Measurements from ENCODE around the gene PPP1R1A.

The PPP1R1A gene, protein sequence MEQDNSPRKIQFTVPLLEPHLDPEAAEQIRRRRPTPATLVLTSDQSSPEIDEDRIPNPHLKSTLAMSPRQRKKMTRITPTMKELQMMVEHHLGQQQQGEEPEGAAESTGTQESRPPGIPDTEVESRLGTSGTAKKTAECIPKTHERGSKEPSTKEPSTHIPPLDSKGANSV

DNA sequence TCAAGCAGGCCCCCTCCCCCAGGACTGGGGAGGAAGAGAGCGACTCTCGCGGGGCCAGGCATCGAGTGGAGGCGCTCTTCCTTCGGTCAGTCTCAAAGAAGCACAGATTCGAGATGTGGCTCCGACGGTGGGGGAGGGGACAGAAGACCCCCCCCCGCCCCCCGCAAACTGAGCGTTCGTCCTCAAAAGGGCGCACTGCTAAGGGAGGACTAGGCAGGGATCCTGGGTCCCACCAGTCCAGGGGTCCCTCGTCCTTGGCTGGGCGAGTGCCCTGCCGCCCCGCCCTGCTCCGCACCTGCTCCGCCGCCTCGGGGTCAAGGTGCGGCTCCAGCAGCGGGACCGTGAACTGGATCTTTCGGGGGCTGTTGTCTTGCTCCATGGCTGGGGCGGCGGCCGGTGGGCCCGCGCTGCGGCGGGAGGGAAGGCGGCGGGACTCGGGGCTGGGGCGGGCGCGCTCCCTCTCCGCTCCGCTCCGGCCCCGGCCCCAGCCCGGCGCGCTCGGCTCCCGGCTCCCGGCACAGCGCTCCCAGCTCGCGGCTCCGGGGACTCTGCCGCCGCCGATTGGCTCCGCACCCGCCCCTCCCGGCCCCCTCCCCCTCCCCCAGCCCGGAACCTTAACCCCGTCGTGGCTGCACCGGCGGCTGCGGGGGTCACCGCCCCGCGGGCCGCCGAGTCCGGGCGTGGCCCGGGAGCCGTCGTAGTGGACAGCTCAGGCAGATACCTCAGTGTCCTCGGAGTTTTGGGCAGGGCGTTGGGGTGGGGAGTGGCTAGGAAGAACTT, at the start of gene PPP1R1A:
TSS of gene PPP1R1A (minus strand) at position 550 of the 780 bp plus-strand sequence. CDS start at position 379, 171 bp downstream.
- no peak for DNase-seq (ENCODE audit: low spot score)

DNA sequence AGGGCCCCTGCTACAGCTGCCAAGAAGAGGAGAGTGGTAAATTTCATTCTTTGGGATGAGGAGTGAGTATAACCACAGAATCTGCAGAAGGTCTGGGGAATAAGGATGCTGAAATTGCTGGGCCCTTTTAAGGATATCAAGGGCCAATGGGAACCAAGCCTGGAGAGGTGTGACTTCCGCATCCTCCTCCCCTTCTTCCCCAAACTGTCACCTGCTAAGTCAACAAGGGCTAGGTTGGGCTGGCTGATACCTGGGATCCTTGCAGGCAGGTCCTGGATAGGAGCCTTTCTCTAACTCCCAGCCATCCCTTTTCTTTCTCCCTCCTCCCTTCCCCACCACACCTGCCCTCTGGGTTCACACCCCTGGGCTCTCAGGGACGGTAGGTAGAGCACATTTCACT, 46.3 kb upstream of the PPP1R1A start, which contains the start of gene LACRT:
TSS of gene LACRT (minus strand) at position 101 of the 400 bp plus-strand sequence. CDS start at position 47, 54 bp downstream.
- no peak for DNase-seq (ENCODE audit: low spot score)

DNA sequence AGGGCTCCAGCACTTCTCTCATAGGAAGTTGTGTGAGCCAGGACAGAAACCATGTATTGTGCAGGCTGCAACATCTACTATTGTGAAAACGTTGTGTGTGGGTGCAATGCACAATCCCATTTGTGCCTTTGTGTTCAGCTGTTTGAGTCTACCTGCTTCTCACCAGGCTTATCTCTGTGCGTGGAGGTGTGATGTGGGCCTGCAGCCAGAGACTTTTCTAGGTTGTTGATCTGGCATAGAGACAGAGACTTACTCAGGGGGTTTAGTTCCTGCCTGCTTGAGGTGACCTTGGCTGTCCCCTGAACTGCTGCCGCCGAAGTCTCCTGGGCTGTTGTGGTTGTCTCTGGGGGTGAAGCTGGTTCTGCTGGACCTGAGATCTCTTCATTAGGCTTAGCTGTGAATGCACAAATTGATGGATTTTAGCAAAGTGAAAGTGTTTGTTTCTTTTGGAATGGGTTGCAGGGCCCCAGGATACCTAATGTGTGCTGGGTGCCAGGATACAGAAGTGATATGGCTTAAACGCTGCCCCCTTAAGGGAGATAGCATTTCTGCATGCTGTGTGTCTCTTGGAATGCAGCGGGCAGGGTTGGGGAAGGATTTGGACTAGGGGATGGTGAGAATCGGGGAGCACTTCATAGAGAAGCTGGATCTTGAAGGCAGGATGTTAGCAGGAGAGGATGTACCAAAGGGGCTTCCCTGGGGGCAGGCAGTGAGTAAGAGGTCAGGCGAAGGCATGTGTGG, 43.7 kb upstream of the PPP1R1A start:
- no peak for DNase-seq (ENCODE audit: low spot score)

DNA sequence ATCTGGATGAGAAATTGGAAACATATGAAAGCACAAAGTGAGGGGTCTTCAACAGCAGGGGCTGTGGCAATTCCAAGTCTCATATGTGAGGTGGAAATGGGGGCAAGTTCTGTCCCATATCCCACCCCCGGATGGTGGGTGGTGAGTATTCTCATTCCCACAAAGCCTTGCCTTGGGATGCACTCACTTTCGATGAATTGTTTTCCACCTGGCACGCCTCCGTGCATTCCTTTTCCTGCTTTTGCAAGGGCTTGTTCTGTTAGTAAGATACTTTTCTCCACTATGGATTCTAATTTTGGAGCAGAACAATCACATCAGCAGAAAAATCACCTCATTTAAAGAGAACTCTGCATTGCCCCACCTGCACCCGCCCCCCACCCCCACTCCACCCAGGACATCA, 43.1 kb upstream of the PPP1R1A start:
- no peak for DNase-seq (ENCODE audit: low spot score)

DNA sequence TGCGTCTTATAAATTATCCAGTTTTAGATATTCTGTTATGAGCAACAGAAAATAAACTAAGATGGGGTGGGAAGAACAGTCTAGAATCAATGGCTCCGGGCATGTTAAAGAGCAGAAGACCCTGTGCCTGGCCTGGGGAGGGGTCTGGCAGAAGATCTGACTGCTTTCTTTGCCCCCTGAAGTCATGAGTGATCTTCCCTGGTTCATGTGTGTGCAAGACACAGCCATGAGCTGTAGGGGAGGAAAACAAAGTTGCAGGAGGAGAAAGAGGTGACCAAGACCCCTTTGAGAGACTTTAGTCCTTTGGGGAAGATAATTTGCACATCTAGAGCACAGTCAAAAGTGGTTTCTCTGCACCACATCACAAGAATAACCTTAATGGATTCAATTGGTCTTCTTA, 41.5 kb upstream of the PPP1R1A start:
- DNase-seq (ENCODE audit: low spot score) = no peak

DNA sequence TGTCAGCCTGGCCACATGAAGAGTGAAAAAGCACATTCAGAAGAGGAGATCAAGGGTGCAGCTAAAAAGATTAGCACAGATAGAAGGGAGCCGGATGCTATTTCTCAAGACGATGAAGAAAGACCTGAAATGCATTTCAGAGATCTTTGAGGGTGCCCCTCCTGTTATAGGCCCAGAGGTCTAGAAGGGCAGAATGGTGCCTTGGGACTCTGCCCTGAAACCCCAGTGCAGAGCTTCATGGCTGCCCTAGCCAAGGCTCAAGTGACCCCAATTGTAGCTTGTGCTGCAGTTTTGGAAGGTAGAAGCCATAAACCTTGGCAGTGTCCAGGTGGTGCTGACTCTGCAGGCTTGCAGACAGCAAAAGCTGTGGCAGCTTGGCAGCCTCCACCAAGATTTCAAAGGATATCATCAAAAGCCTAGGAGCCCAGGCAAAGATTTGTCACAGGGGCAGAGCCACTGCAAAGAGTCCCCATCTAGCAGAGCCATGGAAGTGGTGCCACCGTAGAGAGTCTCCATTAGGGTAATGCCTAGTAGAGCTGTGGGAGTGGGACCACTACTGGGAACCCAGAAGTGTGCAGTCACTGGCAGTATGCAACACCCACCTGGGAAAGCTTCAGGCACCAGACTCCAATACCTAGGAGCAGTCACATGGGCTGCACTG, 39.9 kb upstream of the PPP1R1A start:
- DNase-seq (ENCODE audit: low spot score) = no peak

DNA sequence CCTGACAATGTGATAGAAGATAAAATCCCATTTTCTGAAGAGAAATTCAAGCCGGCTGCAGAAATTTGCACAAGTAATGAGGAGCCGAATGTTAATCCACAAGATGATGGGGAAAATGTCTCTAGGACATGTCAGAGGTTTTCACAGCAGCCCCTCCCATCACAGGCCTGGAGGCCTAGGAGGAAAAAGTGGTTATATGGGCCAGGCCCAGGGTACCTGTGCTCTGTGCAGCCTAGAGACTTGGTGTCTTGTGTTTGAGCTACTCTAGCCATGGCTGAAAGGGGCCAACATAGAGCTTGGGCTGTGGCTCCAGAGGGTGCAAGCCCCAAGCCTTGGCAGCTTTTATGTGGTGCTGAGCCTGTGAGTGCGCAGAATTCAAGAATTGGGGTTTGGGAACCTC, 38.8 kb upstream of the PPP1R1A start:
- DNase-seq (ENCODE audit: low spot score) = no peak

DNA sequence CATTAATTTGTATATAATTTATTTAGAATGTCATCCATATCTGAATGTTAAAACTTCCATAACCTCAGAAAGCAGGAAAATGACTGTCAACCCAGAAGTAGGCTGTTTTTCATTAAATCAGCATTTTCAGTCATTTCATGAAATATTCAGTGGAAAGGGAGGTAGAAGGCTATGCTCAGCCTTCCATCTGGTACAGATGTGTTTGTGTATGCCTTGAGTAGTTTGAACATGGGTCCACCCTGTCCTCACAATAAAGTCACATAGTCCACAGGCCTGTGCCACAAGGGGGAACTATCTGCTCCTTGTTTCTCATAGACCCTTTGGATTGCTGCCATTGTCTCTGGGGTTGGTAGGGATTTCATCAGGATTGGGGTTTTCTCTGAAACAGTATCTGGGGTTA, 37.1 kb upstream of the PPP1R1A start:
- no peak for DNase-seq (ENCODE audit: low spot score)

DNA sequence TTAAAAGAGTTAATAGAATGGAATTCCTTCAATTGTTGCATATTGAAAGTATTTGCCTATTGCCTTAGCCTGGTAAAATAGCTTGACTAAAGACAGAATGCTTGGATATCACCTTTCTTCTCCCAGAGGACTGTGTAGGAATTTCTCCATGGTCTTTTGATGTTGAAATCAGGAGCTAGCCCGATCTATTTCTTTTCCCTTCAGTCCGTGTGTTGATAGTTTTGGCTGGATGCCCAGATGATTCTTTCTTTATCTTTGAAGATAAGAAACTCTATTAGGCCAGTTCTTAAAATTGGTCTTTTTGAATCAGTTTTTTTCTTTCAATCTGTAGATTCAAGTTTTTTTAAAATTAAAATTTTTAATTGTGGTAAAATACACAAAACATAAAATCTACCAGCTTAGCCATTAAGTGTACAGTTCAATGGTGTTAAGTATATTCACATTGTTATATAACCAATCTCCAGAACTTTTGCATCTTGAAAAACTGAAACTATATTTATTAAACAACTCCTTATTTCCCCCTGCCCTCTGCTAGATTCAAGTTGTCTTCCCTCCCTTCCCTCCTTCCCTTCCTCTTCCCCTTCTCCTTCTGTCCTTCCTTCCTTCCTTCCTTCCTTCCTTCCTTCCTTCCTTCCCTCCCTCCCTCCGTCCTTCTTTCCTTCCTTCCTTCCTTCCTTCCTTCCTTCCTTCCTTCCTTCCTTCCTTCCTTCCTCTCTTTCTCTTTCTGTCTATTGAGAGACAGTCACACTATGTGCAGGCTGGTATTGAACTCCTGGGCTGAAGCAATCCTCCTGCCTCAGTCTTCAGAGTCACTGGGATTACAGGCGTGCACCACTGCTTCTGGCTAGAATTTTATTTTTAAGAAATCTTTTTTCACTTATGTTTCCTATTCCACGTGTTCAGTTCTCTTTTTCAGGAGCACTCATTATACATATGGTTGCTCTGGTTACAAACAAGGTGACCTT, 36.1 kb upstream of the PPP1R1A start:
- DNase-seq (ENCODE audit: low spot score) = no peak

DNA sequence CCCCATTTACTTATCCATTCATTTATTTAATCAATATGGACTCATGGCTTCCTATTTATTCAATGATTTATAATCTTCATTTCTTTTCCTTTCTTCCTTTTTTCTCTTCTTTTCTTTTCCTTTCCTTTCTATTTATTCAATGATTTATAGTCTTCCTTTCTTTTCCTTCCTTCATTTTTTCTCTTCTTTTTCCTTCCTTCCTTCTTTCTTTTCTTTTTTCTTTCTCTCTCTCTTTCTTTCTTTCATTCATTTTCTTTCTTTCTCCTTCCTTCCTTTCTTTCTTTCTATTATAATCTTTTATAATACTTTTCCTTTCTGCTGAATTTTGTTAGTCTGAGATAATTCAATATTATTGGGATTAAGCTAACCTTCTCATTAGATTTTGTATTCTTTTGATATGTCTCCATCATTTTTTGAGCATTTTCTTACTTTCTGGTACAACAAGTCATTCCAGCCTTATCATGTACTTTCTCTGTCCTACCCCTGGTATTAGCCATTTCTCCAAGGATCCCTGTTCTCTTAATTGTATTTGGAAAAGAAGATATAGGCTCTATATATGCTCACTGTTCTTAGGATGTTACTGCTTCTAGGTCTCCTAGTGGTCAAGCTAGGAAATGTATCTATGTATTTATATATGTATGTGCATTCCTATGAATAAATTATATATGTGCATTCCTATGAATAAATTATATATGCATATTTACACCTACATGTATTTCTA, 34.2 kb upstream of the PPP1R1A start:
- no peak for DNase-seq (ENCODE audit: low spot score)

DNA sequence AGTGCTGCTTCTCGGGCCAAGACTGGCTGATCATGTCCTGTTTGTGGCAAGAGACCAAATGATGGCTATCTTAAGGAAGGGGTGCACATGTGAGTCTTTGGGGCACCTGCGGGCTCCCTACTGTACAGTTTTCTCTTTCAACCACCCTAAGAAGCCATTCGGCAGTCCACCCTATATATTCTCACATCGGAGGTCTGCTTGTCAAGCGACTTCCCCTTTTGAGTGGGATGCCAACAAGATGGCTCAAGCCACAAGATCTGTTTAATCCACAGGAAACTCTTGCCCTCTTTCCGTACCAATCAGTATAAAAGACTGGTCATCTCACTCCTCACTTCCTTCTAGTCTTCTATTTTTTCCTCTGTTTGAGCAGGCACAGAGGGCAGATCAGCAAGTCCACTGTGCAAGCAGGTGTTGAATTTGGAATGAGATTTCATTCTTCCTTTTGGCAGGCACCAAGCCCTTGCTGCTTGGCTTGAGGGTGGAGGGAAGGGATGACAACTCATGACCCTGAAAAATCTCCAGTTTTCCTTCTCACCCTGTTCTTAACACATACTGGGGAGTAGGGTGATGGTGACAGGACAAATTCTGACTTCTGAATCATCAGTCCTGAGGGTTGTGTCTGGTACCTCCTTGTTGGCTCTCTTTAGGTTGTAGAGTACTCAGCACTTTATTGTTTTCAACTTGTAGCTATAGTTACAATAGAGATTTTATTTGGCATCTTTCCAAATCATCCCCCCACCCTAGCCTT, 28.6 kb upstream of the PPP1R1A start:
- no peak for DNase-seq (ENCODE audit: low spot score)

DNA sequence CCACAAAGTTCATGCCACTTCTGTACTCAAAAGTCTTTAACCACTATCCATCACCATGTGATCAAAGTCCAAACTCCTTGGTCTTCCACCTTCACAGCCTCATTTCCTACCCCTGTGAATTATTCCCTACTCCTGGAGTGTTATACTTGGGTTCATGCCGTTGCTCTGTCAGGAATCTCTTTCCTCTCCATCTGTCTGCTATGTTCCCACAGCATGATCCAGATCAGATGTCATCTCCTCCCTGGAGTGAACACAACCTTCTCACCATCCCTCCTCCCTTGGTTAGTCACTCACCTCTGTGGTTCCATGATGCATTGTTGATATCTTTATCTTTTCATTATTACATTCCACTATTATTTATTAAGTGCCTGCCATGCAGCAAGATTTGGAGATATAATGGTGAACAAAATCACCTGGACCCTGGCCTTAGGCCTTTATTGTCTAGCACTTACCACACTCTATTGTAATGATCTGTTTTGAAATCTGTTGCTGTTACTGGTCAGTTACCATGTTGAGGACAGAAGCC, 23.8 kb upstream of the PPP1R1A start:
- DNase-seq (ENCODE audit: low spot score) = no peak

DNA sequence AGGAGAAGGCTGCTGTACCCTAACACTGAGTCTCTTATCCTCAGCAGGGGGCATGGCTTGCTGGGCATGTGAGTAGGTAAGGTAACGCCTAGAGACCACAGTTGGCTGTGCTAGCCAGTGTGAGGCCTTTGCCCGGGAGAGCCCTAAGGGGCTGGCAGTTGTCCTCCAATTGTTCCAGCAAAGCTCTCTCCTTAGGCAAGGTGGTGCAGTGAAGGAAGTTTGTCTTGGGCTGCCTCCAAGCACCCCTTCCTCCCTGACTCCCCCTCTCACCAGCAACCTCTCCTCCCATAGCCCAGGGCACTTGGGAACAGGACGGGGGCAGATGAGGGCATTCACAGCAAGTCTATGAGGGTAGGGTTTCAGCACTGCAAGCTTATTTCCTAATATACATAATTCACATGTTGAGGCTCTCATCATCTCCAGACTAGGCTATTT, 23.3 kb upstream of the PPP1R1A start:
- DNase-seq (ENCODE audit: low spot score) = no peak

DNA sequence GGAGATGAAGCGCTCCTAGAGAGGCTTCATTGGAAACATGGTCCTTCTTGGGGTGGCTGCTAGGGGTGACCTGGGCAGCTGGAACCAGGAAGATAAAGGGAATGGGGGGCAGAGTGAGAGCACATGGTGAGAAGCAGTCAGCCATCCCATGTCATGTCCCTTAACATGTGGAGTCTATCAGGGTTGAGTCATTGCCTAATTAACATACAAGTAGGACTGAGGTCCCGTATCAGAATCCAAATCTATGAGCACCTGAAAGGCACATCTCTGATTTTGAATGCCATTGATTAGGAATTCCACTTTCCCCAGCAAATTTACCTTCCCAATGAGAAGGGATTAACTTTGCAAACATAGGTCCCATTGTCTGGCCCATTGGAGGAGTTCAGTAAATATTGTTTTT, 20.3 kb upstream of the PPP1R1A start:
- no peak for DNase-seq (ENCODE audit: low spot score)

DNA sequence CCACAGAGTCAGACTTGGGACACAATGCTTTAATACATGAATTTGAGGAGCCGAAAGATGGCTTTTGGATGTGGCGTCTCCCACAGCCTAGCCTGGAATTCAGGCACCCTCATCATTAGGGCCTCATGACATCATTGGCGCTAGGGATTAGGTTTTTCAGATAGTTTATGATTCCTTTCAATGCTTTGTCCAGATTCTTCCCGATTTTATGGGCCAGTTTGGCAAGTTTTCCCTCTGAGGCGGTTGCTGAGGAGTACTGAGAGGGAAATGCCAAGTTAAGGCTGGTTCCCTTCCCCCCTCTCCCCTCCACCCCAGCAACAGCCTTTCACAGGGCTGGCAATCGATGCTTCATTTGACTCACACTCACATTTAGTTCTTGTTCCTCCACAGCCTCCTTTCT, 19.7 kb upstream of the PPP1R1A start:
- DNase-seq (ENCODE audit: low spot score) = no peak

DNA sequence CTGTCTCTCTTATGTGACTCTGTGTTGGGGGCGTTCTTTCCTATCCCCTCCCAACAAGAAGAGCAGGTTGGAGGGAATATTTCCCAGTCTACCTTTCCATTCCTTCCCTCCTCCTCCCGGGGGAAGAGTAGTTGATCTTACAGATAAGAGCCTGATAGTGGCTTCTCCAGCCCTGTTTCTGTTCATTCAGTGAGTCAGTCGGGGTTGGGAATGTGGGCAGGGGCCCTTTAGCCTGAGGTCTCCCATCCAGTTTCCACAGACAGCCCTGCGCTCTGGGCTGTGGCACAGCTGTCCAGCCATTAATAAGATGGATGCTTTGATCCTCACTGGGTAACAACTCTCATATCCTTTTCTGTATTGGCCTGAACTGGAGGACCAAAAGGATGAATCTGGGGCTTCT, 18.1 kb upstream of the PPP1R1A start:
- DNase-seq (ENCODE audit: low spot score) = no peak

DNA sequence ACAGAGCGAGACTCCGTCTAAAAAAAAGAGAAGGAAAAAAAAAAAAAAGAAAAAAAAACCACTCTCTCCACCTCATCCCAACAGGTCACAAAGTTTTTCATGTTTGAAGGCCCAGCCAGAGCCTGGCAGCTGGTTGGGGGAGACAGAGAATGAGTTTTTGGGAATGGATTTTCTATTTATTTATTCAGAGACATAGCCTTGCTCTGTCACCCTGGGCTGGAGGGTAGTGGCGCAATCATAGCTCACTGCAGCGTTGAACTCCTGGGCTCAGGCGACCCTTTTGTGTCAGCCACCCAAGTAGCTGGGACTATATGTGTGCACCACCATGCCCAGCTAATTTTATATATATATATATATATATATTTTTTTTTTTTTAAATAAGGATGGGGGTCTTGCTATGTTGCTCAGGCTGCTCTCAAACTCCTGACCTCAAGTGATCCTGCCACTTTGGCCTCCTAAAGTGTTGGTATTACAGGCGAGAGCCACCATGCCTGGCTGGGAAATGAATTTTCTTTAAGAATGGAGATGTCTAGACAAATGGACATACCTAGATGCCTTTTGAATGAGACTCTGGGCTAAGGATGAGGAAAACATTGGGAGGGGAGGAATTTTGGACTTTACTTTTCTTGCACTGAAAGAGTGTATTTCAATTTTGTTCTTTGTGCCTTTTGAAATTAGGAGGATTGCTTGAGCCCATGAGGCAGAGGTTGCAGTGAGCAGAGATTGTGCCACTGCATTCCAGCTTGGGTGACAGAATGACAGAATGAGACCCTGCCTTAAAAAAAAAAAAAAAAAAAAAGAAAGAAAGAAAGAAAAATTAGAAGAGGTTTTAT, 16.9 kb upstream of the PPP1R1A start:
- no peak for DNase-seq (ENCODE audit: low spot score)

DNA sequence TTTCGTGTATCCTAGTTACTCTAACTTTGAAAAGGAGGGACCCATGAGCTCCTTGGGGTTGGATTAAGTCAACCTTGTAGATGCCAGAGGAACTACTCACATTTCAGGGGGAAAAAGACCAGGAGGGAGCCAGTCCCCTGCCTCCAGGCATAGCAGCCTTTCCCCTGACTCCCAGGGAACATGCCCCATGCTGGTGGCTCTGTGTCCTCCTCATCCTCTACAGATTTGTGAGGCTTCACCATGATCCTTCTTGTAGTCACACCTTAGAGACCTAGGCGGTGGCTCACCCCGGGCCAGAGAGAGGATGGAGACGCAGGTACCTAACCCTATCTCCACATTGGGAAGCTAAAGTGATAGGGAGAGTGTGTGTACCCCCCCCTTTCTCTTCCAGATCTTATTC, 16.0 kb upstream of the PPP1R1A start:
- no peak for DNase-seq (ENCODE audit: low spot score)

DNA sequence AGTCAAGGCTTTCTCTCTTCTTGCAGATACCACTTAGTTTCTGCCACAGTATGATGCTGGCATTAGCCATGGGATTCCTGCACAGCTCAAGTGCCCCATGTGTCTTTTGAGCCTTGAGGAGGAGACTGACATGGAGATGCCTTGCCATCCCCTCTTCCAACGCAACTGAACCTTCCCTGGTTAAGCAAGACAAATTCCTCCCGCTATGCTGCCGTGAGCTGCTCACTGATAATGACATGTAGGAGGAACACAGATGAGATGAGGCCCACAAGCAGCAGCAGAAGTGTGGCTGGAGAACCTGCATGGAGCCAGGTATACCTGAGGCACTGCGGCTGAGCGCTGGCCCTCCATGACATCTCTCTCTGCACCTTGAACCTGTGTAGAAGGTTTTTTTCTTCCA, 15.4 kb upstream of the PPP1R1A start:
- DNase-seq (ENCODE audit: low spot score) = no peak

Measured in AG08395 (cell line).